Stimulated activated CD8-positive, alpha-beta memory T cell treated with anti-CD3 and anti-CD28 coated beads, Interleukin-7, amount 100 ng/mL, for 1 hour (primary cell): ENCODE measurements around the gene TMCC3.
"Not testable (repeated sequence)": the region's sequence is repeated elsewhere in the genome, so short reads cannot be mapped to it uniquely, and the experiment has no call there.

Experiments
- DNase-seq, 2 donors: peaks; one replicate each; pipeline ENCODE4 v3.0.0-alpha.2; 2020; ENCODE audit warnings: low read depth in 2 of 2

TMCC3 gene

GRCh38 chr12:94601307-94601706 lies 49.0 kb downstream of the TMCC3 start:
- not testable (repeated sequence) for DNase-seq

- no peak for DNase-seq
These were observed 51.2 kb downstream of the TMCC3 start for GRCh38 chr12:94599189-94599588.

GRCh38 chr12:94597268-94597667 lies 53.1 kb downstream of the TMCC3 start:
- DNase-seq, result no peak

GRCh38 chr12:94596596-94596995 lies 53.8 kb downstream of the TMCC3 start:
- DNase-seq, result no peak

- DNase-seq, result no peak
These were observed 55.2 kb downstream of the TMCC3 start for GRCh38 chr12:94595152-94595551.

- DNase-seq, result no peak
These were observed 55.9 kb downstream of the TMCC3 start for GRCh38 chr12:94594443-94594825.

GRCh38 chr12:94593822-94594442 lies 56.4 kb downstream of the TMCC3 start:
- no peak for DNase-seq

GRCh38 chr12:94592723-94593122 lies 57.6 kb downstream of the TMCC3 start:
- DNase-seq, result not testable (repeated sequence)

GRCh38 chr12:94592080-94592479 lies 58.3 kb downstream of the TMCC3 start:
- no peak for DNase-seq

- no peak for DNase-seq
These were observed 59.9 kb downstream of the TMCC3 start for GRCh38 chr12:94590428-94590827.

- no peak for DNase-seq
These were observed 60.8 kb downstream of the TMCC3 start for GRCh38 chr12:94589591-94590001.

GRCh38 chr12:94588346-94588745 lies 62.0 kb downstream of the TMCC3 start:
- no peak for DNase-seq

- no peak for DNase-seq
These were observed 62.8 kb downstream of the TMCC3 start for GRCh38 chr12:94587266-94588241.

- DNase-seq, result no peak
These were observed 63.6 kb downstream of the TMCC3 start for GRCh38 chr12:94586589-94587259.

GRCh38 chr12:94585626-94586025 lies 64.7 kb downstream of the TMCC3 start:
- no peak for DNase-seq

- DNase-seq, result no peak
These were observed 66.0 kb downstream of the TMCC3 start for GRCh38 chr12:94584377-94584776.

- no peak for DNase-seq
These were observed 67.8 kb downstream of the TMCC3 start for GRCh38 chr12:94582591-94582990.

- DNase-seq, result no peak
These were observed 74.5 kb downstream of the TMCC3 start for GRCh38 chr12:94575645-94576403.

GRCh38 chr12:94575024-94575423 lies 75.3 kb downstream of the TMCC3 start:
- no peak for DNase-seq

GRCh38 chr12:94571556-94571955 lies 78.8 kb downstream of the TMCC3 start:
- DNase-seq, result no peak

- DNase-seq, result no peak
These were observed 80.2 kb downstream of the TMCC3 start for GRCh38 chr12:94570161-94570560.

- no peak for DNase-seq
These were observed 82.6 kb downstream of the TMCC3 start for GRCh38 chr12:94567761-94568160.
